ENCODE data around the gene ODF2.

- TF ChIP-seq CTCF (optimal IDR thresholded peaks at IDR 0.05 in 1 of 3, IDR thresholded peaks at IDR 0.05 in 1 of 3, conservative IDR thresholded peaks at IDR 0.05 in 1 of 3; ENCODE audit: extremely low read depth in 1 of 3, insufficient read depth in 2 of 3, low read length in 3 of 3) (peak; percentile 33 to 50 (median 40)), EZH2 (IDR thresholded peaks at IDR 0.05; ENCODE audit: low read length) (no peak)
Measured at GRCh38 chr9:128409978-128410377, 45.8 kb upstream of the ODF2 start.

All from keratinocyte (primary cell).